ENCODE measurements around the gene SUMO3.

GRCh38 chr21:44774972-44775371 is 42.9 kb downstream of the SUMO3 start:
- TF ChIP-seq CTCF (conservative IDR thresholded peaks at IDR 0.05; ENCODE audit: low read length) (no peak), EZH2phosphoT487 (IDR thresholded peaks at IDR 0.05; ENCODE audit: borderline replicate concordance, low read depth, low read length) (no peak)
